HG03354 (cell line): ENCODE results near the gene PCDH17.

Experiments used
- ATAC-seq: cut with Tn5 transposase; IDR thresholded peaks from one replicate; pipeline ENCODE4 v1.9.1; 2021; ENCODE audit warnings: mild to moderate bottlenecking; ENCODE audit not compliant: unreplicated experiment, poor library complexity, severe bottlenecking

PCDH17 gene, protein sequence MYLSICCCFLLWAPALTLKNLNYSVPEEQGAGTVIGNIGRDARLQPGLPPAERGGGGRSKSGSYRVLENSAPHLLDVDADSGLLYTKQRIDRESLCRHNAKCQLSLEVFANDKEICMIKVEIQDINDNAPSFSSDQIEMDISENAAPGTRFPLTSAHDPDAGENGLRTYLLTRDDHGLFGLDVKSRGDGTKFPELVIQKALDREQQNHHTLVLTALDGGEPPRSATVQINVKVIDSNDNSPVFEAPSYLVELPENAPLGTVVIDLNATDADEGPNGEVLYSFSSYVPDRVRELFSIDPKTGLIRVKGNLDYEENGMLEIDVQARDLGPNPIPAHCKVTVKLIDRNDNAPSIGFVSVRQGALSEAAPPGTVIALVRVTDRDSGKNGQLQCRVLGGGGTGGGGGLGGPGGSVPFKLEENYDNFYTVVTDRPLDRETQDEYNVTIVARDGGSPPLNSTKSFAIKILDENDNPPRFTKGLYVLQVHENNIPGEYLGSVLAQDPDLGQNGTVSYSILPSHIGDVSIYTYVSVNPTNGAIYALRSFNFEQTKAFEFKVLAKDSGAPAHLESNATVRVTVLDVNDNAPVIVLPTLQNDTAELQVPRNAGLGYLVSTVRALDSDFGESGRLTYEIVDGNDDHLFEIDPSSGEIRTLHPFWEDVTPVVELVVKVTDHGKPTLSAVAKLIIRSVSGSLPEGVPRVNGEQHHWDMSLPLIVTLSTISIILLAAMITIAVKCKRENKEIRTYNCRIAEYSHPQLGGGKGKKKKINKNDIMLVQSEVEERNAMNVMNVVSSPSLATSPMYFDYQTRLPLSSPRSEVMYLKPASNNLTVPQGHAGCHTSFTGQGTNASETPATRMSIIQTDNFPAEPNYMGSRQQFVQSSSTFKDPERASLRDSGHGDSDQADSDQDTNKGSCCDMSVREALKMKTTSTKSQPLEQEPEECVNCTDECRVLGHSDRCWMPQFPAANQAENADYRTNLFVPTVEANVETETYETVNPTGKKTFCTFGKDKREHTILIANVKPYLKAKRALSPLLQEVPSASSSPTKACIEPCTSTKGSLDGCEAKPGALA (N-terminal part only)

DNA sequence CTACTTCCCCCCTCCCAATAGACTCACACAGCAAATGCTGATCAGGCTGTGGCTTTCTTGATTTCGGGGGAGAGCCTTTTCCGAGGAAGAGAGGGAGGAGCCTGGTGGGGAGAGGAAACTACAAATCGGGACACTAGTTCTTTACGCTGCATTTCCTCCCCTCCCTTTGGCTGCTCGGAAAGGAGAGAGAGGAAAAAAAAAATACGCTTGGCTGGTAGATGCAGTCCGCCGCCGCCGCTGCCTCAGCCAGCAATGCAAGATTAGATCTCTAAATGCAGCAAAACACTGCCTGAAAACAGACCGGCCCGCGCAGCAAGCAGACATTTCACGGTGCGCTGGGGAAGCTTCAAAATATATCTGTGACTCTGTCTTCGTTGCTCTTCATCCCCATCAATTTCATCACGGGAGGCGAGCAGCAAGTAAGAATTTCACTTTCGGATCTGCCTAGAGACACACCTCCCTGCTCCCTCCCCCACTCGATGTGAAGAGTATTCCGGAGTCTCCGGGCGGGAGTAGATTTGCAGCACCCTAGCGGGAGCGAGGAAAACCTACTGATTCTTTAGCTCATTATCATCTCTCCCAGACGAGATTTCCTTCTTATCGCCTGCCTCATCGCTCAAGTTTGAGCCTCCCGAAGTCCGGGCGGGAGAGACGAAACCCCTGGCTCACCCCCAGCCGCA is at the start of gene PCDH17:
PCDH17 (plus strand) TSS at position 149 of the 680 bp plus-strand sequence. CDS start 803 bp downstream, outside the sequence.
- ATAC-seq = no peak

DNA sequence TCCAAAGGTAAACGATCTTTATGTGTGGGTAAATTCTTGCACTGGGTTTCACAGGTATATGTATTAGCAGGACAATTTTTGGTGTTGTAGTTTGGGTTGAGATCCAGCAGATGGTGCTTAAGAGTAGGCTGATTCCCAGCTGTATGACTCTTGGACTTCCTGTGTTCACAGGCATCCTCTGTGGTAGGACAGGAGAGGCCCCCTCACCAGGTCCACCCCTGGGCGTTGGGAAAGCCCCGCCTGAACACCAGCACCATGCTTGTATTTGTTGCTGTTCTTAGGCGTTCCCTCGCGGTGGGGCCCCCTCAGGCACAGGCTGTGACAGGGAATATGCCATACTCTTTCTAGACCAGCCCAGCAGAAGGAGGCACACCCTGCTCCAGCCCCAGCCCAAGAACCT is 49.5 kb upstream of the PCDH17 start:
- no peak for ATAC-seq

DNA sequence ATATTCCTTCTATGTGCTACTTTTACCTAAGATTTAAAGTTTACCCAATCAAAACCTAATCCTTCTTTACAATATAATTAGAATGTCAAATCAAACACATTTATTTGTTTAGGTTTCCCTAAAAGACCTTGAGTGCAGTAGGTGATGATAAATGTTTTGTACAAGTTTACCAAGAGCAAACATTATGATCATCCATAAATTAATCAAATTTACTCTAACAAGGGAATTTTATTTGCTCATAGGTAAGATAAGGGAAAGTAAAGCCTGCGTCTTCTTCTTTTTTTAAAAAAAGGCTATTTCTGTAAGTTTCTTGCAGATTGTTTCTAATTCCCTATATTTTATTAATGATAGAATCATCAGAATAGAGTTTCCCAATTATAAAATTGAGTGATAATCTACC is 48.0 kb upstream of the PCDH17 start:
- ATAC-seq = no peak

DNA sequence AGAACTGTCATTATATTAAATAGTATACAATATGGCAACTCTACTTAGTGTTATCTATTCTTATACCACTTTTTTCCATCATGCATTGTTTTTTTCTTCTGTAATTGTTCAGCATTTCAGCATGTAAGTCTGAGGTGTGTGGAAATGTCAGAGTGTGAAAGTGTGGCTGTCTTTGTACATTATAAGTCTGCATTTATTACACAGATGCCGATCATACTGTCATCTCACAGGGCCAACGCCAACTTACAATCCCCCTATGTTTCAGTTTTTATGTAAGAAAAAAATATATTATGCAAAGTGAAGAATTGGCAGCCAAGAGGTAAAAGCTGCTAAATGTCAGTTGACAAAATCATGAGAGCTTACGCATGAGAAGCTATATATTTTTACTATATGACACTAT is 42.9 kb upstream of the PCDH17 start:
- ATAC-seq = no peak

DNA sequence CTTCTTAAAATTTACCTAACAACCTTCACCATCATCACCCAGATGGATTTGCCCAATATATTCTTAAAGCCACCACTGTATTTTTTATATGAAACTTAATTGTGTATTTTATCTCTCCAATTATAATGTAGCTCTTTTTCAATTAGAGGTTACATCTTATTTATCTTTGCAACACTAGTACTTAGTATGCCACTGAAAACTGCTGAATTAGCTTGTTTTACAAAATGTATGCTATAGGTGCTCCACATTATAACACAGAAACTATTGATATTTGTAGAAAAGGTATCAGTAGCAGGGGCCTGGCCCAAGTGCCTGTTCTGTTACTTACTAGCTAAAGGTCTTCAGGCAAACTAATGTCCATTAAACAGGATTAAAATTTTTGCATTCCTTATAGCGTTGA is 35.8 kb upstream of the PCDH17 start:
- no peak for ATAC-seq

DNA sequence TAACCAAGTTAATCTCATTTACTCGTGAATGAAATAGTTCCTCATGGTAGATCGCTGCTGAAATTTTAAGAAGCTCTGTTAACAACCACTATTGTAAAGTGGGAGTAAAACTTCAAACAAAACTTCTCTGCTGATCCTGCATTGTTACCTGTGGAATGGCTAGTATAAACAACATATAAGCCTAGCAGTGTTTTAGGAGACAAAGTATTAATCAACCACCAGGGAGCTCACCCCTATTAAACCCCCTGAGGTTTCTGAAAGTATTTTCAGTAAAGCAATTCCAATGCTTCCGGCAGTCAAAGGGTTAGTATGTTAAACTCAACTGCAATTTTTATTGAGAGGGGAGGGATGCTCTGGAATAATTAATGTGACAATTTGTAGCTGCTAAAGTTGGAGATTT is 30.0 kb upstream of the PCDH17 start:
- ATAC-seq = no peak

DNA sequence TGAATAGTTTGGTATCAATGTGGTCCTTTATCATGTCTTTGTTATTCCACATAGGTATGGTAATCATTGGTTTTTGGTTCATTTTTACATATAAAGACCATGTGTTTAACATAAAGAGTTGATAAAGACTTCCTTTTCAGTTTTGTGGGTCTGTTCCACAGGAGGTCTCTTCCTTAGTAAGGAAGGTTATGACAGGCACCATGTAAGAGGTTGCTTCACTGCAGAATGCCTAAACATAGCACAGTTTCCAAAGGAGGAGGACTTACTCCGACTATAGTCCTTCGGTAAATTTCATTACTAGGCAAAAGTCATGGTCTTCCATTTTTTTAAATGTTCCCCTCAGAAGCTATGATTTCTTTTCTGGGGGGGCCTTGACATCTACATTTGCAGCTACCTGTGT is 27.1 kb upstream of the PCDH17 start:
- ATAC-seq = no peak

DNA sequence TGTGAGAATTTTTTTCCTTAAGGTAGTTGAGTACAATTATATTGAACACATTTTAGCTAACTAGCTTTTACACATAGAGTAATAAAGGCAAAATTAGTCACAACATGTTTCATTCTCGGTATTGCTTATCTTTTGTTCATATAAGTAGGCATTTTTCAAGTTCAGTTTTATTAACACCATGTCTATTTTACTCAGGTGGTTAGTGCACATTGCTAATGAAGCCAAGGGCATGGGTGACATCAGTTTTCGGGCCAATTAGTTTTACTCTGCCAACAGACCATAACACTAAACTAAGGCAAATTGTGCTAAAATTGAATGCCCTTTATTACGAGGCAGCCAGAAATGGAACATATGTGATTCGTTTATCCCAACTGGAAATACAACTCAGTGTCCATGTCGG is 19.6 kb upstream of the PCDH17 start:
- ATAC-seq = no peak

DNA sequence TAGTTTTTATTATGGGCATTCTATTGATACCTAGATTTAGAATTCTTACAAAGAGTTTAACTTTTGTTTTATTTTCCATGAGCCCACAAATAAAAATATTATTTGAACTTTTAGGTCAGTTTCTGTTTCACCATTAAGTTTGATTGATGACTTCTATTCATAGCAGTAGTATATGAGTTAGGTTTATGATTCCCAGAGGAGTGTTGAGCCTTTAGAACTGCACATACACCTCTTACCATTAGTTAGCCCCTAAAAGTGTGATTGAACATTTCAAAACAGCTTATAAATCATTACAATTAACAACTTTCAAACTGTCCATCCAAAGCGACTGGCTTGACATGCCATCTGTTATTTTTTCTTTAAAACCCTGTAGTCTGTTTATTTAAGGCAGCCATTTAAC is 19.0 kb upstream of the PCDH17 start:
- no peak for ATAC-seq

DNA sequence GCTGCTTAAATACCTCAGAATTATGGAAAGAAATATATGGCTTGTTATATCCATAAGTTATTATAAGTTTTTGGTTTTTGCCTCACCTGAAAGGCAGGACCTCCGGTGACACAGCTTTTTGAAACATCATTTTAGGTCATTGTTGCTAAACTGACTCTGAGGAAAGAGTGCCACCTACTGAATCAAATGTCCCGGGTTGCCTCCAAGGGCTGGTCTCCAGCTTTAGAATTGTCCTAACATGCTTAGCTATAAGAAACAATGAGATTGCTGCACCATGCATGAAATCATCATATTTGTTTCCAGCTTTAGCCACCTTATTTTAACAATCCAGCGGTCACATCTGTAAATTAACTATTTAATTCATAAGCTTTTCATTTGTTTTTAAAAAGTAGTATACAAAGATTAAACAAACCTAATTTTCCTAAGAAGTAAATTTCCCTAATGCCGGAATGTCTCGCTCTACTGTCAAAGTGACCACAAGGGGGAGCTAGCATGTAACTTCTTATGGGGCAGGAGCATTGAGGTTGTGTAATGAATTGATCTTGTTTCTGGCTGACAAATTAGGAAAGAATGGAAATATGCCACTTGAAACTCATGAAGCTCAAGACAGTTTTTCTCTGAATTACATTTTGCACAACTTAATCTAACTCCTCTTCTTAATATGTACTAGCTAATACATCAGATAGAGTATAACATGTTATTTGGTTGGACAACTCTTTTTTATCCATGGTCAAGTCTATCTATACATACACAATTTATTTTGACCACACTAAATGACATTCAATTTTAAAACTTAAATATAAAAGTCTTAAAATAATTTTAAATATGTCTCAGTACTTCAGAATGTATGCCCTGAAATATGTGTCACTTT is 6.7 kb upstream of the PCDH17 start:
- ATAC-seq = no peak

DNA sequence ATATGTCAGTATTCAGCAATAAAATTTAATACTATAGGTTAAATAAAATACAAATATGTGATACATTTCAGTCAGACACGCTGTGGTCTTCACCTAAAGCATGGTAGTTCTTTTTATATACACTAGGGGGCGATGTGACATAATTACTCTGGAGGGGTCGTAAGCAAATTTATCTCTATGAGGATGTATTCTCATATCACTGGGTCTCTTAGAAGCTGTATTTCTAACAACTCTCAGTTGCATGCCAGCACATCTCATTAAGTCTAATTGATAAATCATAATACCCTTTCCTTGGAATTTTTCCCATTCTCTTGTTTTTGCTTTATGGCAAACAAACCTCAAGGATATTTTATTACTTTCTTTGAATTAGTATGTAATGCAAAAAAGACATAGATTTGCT is 3.9 kb upstream of the PCDH17 start:
- ATAC-seq = peak; percentile 44

DNA sequence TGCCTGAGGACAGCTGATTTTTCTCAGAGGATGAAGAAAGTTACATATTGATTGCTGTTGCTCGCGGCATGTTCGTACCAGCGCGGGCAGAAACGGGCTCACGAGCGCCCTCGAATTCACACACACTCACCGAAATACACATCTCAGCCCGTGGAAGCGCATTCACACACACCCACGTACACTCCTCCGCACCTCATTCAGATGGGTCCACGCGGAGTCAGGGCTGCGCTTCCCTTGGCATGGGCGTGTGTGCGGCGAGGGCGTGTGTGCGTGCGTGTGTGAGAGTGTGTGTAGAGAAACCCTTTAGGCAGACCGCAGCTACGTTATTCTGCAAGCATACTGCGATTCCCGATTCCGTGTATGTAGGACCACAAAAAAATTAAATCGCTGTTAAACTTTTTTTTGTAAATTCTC is 2.1 kb upstream of the PCDH17 start:
- no peak for ATAC-seq

DNA sequence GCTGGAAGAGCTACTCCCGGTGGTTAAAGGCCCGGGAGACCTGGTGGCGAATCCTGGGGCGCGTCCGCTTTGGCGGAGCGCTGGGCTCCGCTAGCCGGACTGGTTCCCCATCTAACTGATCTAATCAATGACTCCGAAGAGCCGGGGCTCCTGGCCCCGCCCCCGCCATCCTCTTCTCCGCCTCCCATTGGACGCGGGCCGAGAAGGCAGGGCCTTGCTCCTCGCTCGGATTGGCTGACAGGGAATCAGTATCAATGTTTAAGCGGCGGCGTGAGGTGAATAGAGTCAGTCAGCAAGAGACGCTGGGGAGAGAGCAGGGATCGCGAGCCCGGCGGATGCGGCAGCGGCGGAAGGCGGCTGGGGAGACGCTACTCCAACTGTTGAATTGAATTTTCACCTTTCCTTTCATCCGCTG is 1.7 kb upstream of the PCDH17 start:
- ATAC-seq = peak; percentile 70

DNA sequence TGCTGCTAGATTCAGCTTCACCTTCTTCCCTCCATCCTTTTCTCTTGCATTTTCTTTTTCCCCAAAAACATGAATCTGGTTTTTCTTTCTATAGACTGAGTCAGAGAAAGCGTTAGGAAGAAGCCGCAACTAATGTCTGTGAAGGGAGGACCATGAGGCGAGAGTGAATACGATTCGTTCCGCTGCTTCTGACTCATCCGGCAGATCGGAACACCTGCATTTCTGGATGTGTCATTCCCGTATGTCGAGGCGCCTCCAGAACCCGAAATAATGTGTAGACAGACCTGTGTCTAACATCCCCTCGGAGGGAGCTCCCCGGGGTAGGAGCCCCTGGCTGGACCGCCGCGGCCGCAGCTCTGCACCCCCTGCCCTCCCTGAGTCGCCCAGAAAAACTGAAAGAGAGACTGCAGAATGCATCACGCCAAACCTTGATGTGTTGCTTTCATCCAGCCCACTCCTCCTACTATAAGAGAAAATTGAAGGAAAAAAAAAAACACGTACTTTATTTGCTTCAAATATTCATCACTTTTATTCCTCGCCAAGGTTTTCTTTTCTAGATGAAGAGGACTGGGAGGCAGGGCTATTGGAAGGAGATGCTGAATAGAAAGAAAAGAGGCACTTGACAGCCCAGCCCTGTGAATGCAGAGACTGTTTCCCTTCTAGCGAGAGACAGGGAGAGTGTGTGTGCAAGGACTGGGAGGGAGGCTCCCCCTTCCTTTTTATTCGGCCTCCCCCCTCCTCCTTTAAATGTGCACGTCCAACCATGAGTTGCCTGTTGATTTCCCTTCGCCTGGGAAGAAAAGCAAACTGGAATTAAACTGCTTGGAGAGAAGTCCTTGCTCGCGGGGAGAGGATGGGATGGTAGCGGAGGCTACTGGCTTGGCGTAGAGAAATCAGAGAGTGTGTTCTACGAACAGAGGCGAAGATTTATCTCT is 616 bp upstream of the PCDH17 start:
- no peak for ATAC-seq

DNA sequence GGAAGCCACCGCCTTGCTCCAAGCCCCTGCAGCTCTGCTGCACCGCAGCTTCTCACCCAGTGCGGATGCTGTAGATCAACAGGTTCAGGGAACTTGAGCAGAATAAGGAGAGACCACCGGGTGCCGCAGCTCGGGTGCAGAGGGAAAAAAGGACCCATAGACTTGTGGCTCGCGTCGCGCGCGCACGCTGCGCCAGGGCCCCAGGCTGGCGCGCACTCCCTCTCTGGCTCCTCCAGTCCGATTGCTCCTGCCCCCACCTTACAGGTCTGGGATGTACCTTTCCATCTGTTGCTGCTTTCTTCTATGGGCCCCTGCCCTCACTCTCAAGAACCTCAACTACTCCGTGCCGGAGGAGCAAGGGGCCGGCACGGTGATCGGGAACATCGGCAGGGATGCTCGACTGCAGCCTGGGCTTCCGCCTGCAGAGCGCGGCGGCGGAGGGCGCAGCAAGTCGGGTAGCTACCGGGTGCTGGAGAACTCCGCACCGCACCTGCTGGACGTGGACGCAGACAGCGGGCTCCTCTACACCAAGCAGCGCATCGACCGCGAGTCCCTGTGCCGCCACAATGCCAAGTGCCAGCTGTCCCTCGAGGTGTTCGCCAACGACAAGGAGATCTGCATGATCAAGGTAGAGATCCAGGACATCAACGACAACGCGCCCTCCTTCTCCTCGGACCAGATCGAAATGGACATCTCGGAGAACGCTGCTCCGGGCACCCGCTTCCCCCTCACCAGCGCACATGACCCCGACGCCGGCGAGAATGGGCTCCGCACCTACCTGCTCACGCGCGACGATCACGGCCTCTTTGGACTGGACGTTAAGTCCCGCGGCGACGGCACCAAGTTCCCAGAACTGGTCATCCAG is 964 bp downstream of the PCDH17 start:
- ATAC-seq = no peak

DNA sequence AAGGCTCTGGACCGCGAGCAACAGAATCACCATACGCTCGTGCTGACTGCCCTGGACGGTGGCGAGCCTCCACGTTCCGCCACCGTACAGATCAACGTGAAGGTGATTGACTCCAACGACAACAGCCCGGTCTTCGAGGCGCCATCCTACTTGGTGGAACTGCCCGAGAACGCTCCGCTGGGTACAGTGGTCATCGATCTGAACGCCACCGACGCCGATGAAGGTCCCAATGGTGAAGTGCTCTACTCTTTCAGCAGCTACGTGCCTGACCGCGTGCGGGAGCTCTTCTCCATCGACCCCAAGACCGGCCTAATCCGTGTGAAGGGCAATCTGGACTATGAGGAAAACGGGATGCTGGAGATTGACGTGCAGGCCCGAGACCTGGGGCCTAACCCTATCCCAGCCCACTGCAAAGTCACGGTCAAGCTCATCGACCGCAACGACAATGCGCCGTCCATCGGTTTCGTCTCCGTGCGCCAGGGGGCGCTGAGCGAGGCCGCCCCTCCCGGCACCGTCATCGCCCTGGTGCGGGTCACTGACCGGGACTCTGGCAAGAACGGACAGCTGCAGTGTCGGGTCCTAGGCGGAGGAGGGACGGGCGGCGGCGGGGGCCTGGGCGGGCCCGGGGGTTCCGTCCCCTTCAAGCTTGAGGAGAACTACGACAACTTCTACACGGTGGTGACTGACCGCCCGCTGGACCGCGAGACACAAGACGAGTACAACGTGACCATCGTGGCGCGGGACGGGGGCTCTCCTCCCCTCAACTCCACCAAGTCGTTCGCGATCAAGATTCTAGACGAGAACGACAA is 1.8 kb downstream of the PCDH17 start:
- no peak for ATAC-seq
